ENCODE results near the gene GSTA1.
"Not testable (repeated sequence)": the region's sequence is repeated elsewhere in the genome, so short reads cannot be mapped to it uniquely, and the experiment has no call there.

Gene GSTA1

GRCh38 chr6:52815167-52816092, 11.8 kb upstream of the GSTA1 start:
- H3K4me3 ChIP-seq (replicated peaks; ENCODE audit: low read depth, low read length) = no peak overlapping the region
- peak; percentile 69 for TF ChIP-seq CTCF (IDR thresholded peaks at IDR 0.05; ENCODE audit: low read length, missing control alignments)
- peak; percentile 56 for DNase-seq (ENCODE audit: low read depth)

GRCh38 chr6:52814545-52814944, 10.9 kb upstream of the GSTA1 start:
- H3K4me3 ChIP-seq (replicated peaks; ENCODE audit: low read depth, low read length); DNase-seq (ENCODE audit: low read depth): not testable (repeated sequence)

- H3K4me3 ChIP-seq (replicated peaks; ENCODE audit: low read depth, low read length); DNase-seq (ENCODE audit: low read depth): not testable (repeated sequence)
Measured at GRCh38 chr6:52809777-52810176, 6.2 kb upstream of the GSTA1 start.

GRCh38 chr6:52808660-52809059, 5.0 kb upstream of the GSTA1 start:
- DNase-seq (ENCODE audit: low read depth) = no peak
- H3K4me3 ChIP-seq (replicated peaks; ENCODE audit: low read depth, low read length) = no peak overlapping the region
- TF ChIP-seq CTCF (IDR thresholded peaks at IDR 0.05; ENCODE audit: low read length, missing control alignments) = no peak

- no peak for TF ChIP-seq CTCF (IDR thresholded peaks at IDR 0.05; ENCODE audit: low read length, missing control alignments)
- no peak for DNase-seq (ENCODE audit: low read depth)
- H3K4me3 ChIP-seq (replicated peaks; ENCODE audit: low read depth, low read length) = no peak overlapping the region
Measured at GRCh38 chr6:52802806-52803205, 810 bp downstream of the GSTA1 start.

GRCh38 chr6:52801188-52801841, 2.3 kb downstream of the GSTA1 start:
- no peak for TF ChIP-seq CTCF (IDR thresholded peaks at IDR 0.05; ENCODE audit: low read length, missing control alignments)
- DNase-seq (ENCODE audit: low read depth) = no peak

GRCh38 chr6:52799272-52799671, 4.3 kb downstream of the GSTA1 start:
- DNase-seq (ENCODE audit: low read depth) = peak; percentile 39
- H3K4me3 ChIP-seq (replicated peaks; ENCODE audit: low read depth, low read length) = not testable (repeated sequence)

More at GRCh38 chr6:52801188-52801841, 2.3 kb downstream of the GSTA1 start:
- no peak overlapping the region for H3K4me3 ChIP-seq (replicated peaks; ENCODE audit: low read depth, low read length)

GRCh38 chr6:52794366-52794765, 9.2 kb downstream of the GSTA1 start:
- H3K4me3 ChIP-seq (replicated peaks; ENCODE audit: low read depth, low read length); DNase-seq (ENCODE audit: low read depth): not testable (repeated sequence)

- no peak overlapping the region for H3K4me3 ChIP-seq (replicated peaks; ENCODE audit: low read depth, low read length)
- TF ChIP-seq CTCF (IDR thresholded peaks at IDR 0.05; ENCODE audit: low read length, missing control alignments) = no peak
- DNase-seq (ENCODE audit: low read depth) = no peak
Measured at GRCh38 chr6:52790861-52791260, 12.8 kb downstream of the GSTA1 start.

GRCh38 chr6:52789658-52790057, 14.0 kb downstream of the GSTA1 start:
- peak; percentile 1 for DNase-seq (ENCODE audit: low read depth)
- not testable (repeated sequence) for H3K4me3 ChIP-seq (replicated peaks; ENCODE audit: low read depth, low read length)
